A549 (cell line): ENCODE measurements around the gene GRIK1. TPM values are rescaled to one million over a fixed set of nuclear protein-coding genes. Genes with fewer than 3 reads are reported as not detected.
A peak's percentile ranks its signal among the peaks of the same experiment; 100 is the strongest.

Experiments used
- ATAC-seq, 2 experiments: fragments of 200-7000 bp in 1 of 2; fragments of >200 bp in 1 of 2; cut with Nextera tagmentation in 1 of 2; cut with Tn5 transposase in 1 of 2; 3 replicates each; pipeline versions ENCODE4 v1.8.0 to v1.9.1; 2018 to 2020; ENCODE audit warnings: mild to moderate bottlenecking in 1 of 2, moderate library complexity in 1 of 2
- CTCF ChIA-PET: fragments of 300-600 bp; sonication (Branson Sonifier 250); formaldehyde crosslinking; extraction: SDS; loops from one replicate; lab custom pipeline; 2021; ENCODE audit warnings: antibody characterized with exemption, inconsistent platforms; lab: Yijun Ruan, JAX
- POLR2A ChIA-PET: fragments of 350-600 bp; formaldehyde crosslinking; extraction: SDS; loops from one replicate; lab custom pipeline; 2021; ENCODE audit warnings: antibody characterized with exemption, inconsistent platforms; lab: Yijun Ruan, JAX
- DNase-seq, 2 experiments: peaks; one replicate each; pipeline versions ENCODE4 v3.0.0 to v3.0.0-alpha.2; 2011 to 2016; ENCODE audit warnings: low read depth in 1 of 2, low spot score in 1 of 2
- FAIRE-seq: peaks from 2 replicates; lab custom pipeline; 2011; peaks lifted over from hg19 to GRCh38; lab: Jason Lieb, UNC
- H3K27ac ChIP-seq, 2 experiments: fragments of >200 bp; sonication (Bioruptor Twin); formaldehyde crosslinking; 3 replicates each; pipeline ENCODE4 v1.5.1; 2016 to 2017
- H3K4me1 ChIP-seq: fragments of >200 bp; sonication (Bioruptor Twin); formaldehyde crosslinking; 3 replicates; pipeline ENCODE4 v1.6.1; 2016
- H3K4me2 ChIP-seq: fragments of >200 bp; sonication (Bioruptor Twin); formaldehyde crosslinking; 3 replicates; pipeline ENCODE4 v1.6.1; 2016
- H3K4me3 ChIP-seq: fragments of >200 bp; sonication (Bioruptor Twin); formaldehyde crosslinking; 3 replicates; pipeline ENCODE4 v1.5.1; 2016
- H3K9me3 ChIP-seq: fragments of >200 bp; sonication (Bioruptor Twin); formaldehyde crosslinking; 3 replicates; pipeline ENCODE4 v1.6.1; 2016
- BHLHE40 ChIP-seq: IDR thresholded peaks from 2 replicates; pipeline ENCODE4 v1.6.1; 2012; ENCODE audit warnings: low read depth, low read length, inconsistent platforms
- CBX8 ChIP-seq: fragments of 200-600 bp; sonication (generic); IDR thresholded peaks from 2 replicates; pipeline ENCODE4 v1.6.1; 2016
- CEBPB ChIP-seq, 2 experiments: fragments of >200 bp in 1 of 2; sonication (Bioruptor Twin) in 1 of 2; formaldehyde crosslinking in 1 of 2; IDR thresholded peaks; 2 replicates each; pipeline ENCODE4 v1.6.1; 2012 to 2016
- CHD2 ChIP-seq: fragments of 150-350 bp; IDR thresholded peaks from 2 replicates; pipeline ENCODE4 v1.6.1; 2014; ENCODE audit warnings: low read length; ENCODE audit not compliant: partially characterized antibody
- CHD4 ChIP-seq: fragments of 200-600 bp; sonication (generic); IDR thresholded peaks from 2 replicates; pipeline ENCODE4 v1.6.1; 2016; ENCODE audit warnings: antibody characterized with exemption, mild to moderate bottlenecking, borderline replicate concordance
- EP300 ChIP-seq, 2 experiments: fragments of >200 bp; sonication (Bioruptor Twin); formaldehyde crosslinking; IDR thresholded peaks; 2 replicates in 1 of 2; 3 replicates in 1 of 2; pipeline ENCODE4 v1.6.1; 2016 to 2017
- FOSL2 ChIP-seq, 2 experiments: fragments of 450-650 bp in 1 of 2; fragments of >200 bp in 1 of 2; sonication (Bioruptor Twin) in 1 of 2; formaldehyde crosslinking; IDR thresholded peaks; 2 replicates each; pipeline versions ENCODE4 v1.5.0 to v1.6.1; 2016 to 2020; ENCODE audit warnings: mild to moderate bottlenecking in 1 of 2, moderate library complexity in 1 of 2
- GATA3 ChIP-seq: IDR thresholded peaks from 2 replicates; pipeline ENCODE4 v1.6.1; 2012; ENCODE audit warnings: borderline replicate concordance
- HEYL ChIP-seq: fragments of 250-450 bp; sonication (Bioruptor Pico); IDR thresholded peaks from 2 replicates; pipeline ENCODE4 v1.8.0; 2021; ENCODE audit warnings: mild to moderate bottlenecking, moderate library complexity
- HOXB13 ChIP-seq: fragments of 250-450 bp; sonication (Bioruptor Pico); IDR thresholded peaks from 2 replicates; pipeline ENCODE4 v1.5.0; 2020; ENCODE audit warnings: low read depth, mild to moderate bottlenecking, moderate library complexity
- HOXB5 ChIP-seq: fragments of 250-450 bp; sonication (Bioruptor Pico); IDR thresholded peaks from 2 replicates; pipeline ENCODE4 v1.5.0; 2020; ENCODE audit warnings: mild to moderate bottlenecking, moderate library complexity
- KDM1A ChIP-seq: fragments of 200-600 bp; sonication (generic); IDR thresholded peaks from 2 replicates; pipeline ENCODE4 v1.6.1; 2016; ENCODE audit warnings: low read depth, mild to moderate bottlenecking
- KDM5A ChIP-seq: fragments of 200-600 bp; sonication (generic); IDR thresholded peaks from 2 replicates; pipeline ENCODE4 v1.6.1; 2016; ENCODE audit warnings: antibody characterized with exemption, mild to moderate bottlenecking
- MAFK ChIP-seq: fragments of 450-650 bp; IDR thresholded peaks from 2 replicates; pipeline ENCODE4 v1.6.1; 2014; ENCODE audit not compliant: partially characterized antibody
- MAZ ChIP-seq: fragments of 150-350 bp; IDR thresholded peaks from 2 replicates; pipeline ENCODE4 v1.6.1; 2014; ENCODE audit warnings: antibody characterized with exemption, low read depth, low read length, borderline replicate concordance
- MYC ChIP-seq: IDR thresholded peaks from 2 replicates; pipeline ENCODE4 v1.6.1; 2012; ENCODE audit warnings: mild to moderate bottlenecking, inconsistent platforms, low read length, improper control_type of control experiment, borderline replicate concordance
- PHF8 ChIP-seq: fragments of 200-600 bp; sonication (generic); IDR thresholded peaks from 2 replicates; pipeline ENCODE4 v1.6.1; 2016; ENCODE audit warnings: low read depth, mild to moderate bottlenecking, antibody characterized with exemption, moderate library complexity, borderline replicate concordance
- POLR2AphosphoS2 ChIP-seq: conservative IDR thresholded peaks from 2 replicates; pipeline ENCODE4 v1.6.1; 2012; ENCODE audit warnings: low read length, improper control_type of control experiment, inconsistent platforms
- RAD21 ChIP-seq, 2 experiments: fragments of >200 bp in 1 of 2; sonication (Bioruptor Twin) in 1 of 2; formaldehyde crosslinking in 1 of 2; IDR thresholded peaks in 1 of 2; conservative IDR thresholded peaks in 1 of 2; 2 replicates in 1 of 2; 3 replicates in 1 of 2; pipeline ENCODE4 v1.6.1; 2012 to 2018; ENCODE audit warnings: inconsistent platforms in 1 of 2
- RARB ChIP-seq: fragments of 250-450 bp; sonication (Bioruptor Pico); IDR thresholded peaks from 2 replicates; pipeline ENCODE4 v1.8.0; 2021; ENCODE audit warnings: mild to moderate bottlenecking, moderate library complexity
- SMC3 ChIP-seq: fragments of >200 bp; sonication (Bioruptor Twin); formaldehyde crosslinking; IDR thresholded peaks from 3 replicates; pipeline ENCODE4 v1.6.1; 2018; ENCODE audit warnings: inconsistent platforms
- ZFP36 ChIP-seq: fragments of 450-650 bp; IDR thresholded peaks from 2 replicates; pipeline ENCODE4 v1.6.1; 2014; ENCODE audit warnings: borderline replicate concordance; ENCODE audit not compliant: partially characterized antibody
- ZNF302 ChIP-seq: fragments of 250-450 bp; sonication (Bioruptor Pico); IDR thresholded peaks from 2 replicates; pipeline ENCODE4 v1.9.0; 2021; ENCODE audit warnings: inconsistent platforms, mild to moderate bottlenecking, moderate library complexity
- WGBS: methylation state at CpG from one replicate; pipeline ENCODE4 v1.1.6; 2017; ENCODE audit errors: missing lambda C conversion rate; 5-methylcytosine and 5-hydroxymethylcytosine counted together
- polyA plus RNA-seq, 4 experiments: library from polyadenylated mRNA; depleted of rRNA in 3 of 4; stranded (reverse); fragments of >200 nt; fragmentation: RNase III in 1 of 4; extraction: RNeasy Plus Mini Kit Qiagen cat#74134 plus additional on column Dnase treatment in 1 of 4; gene quantifications; 2 replicates in 3 of 4; 3 replicates in 1 of 4; pipeline ENCODE4 v1.2.3, GENCODE V29; 2011 to 2017
- TF ChIP-seq, protein P1 (sequence below): fragments of >200 bp; sonication (Bioruptor Twin); formaldehyde crosslinking; IDR thresholded peaks from 3 replicates; pipeline ENCODE4 v1.6.1; 2016
- TF ChIP-seq, protein P2 (sequence below): fragments of >200 bp; sonication (Bioruptor Twin); formaldehyde crosslinking; IDR thresholded peaks from 3 replicates; pipeline ENCODE4 v1.5.1; 2016
- TF ChIP-seq, protein P3 (sequence below): fragments of 150-350 bp; IDR thresholded peaks from 2 replicates; pipeline ENCODE4 v1.6.1; 2014; ENCODE audit warnings: low read depth, mild to moderate bottlenecking, low read length

Gene GRIK1
- polyA plus RNA-seq, 2 of the 4 experiments (the other 2 are of a cell fraction) = not detected

DNA sequence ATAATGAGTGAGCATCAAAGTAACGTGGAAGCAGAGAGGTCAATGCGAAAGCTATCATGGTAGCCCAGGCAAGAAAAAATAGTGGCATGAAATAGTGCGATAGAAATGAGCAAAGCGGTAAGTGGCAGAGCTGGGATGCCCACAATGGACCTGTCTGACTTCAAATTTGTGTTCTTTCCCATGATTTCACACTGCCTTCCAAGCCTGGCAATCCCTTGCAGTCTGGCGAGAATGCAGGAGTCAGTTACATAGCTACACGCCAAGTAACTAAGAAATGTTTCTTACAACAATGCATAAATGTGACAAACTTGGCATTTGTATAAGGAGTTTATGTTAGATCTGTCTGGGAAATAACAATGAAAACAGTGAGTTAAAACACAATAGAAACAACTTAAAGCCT lies 82.6 kb downstream of the GRIK1 start:
- DNase-seq (no peak), ATAC-seq (no peak), FAIRE-seq (no peak)
- WGBS = 45% methylated on average over 6 of the region's 6 CpGs
- Histone ChIP-seq H3K4me2 (no peak overlapping the region), H3K9me3 (no peaks in the 10 kb centered on the region), H3K4me1 (no peaks in the 10 kb centered on the region), H3K27ac (no peak overlapping the region), H3K4me3 (no peak overlapping the region)
- POLR2A ChIA-PET = no interaction called here
- CTCF ChIA-PET = no interaction called here
- TF ChIP-seq CHD4 (no peak), BHLHE40 (no peak), RAD21 (conservative IDR thresholded peaks at IDR 0.05 in 1 of 2, IDR thresholded peaks at IDR 0.05 in 1 of 2) (no peak), RARB (CRISPR knock-in tag) (no peak), GATA3 (no peak), HOXB13 (no peak), POLR2AphosphoS2 (no peak), CEBPB (IDR thresholded peaks at IDR 0.05) (no peak), EP300 (IDR thresholded peaks at IDR 0.05) (no peak), CHD2 (no peak)
- TF ChIP-seq, protein P1, sequence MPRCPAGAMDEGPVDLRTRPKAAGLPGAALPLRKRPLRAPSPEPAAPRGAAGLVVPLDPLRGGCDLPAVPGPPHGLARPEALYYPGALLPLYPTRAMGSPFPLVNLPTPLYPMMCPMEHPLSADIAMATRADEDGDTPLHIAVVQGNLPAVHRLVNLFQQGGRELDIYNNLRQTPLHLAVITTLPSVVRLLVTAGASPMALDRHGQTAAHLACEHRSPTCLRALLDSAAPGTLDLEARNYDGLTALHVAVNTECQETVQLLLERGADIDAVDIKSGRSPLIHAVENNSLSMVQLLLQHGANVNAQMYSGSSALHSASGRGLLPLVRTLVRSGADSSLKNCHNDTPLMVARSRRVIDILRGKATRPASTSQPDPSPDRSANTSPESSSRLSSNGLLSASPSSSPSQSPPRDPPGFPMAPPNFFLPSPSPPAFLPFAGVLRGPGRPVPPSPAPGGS = no peak

DNA sequence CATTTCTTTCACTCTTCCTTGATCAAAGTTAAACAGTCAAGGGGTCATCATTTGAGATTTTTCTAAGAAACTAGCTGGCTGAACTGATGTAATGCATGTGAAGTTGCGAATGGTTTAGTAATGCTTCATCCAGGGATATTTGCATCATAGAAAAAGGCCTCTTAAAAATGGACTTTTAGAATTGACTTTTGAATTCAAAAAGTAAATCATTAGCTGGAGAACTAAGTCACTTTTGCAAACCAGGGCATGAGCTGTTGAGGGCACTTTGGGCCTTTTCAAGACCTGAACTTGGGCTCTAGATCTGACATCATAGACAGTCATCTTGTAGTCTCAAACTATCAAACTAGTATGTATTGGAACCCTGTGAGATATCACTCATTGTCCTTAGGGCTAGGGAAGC lies 85.0 kb downstream of the GRIK1 start:
- H3K27ac ChIP-seq = no peak overlapping the region
- H3K4me1 ChIP-seq = no peaks in the 10 kb centered on the region
- WGBS = 47% methylated on average over 1 of the region's 1 CpG
- DNase-seq (no peak), FAIRE-seq (no peak), ATAC-seq (no peak)
- POLR2A ChIA-PET = no interaction called here
- no peak overlapping the region for H3K4me2 ChIP-seq
- H3K9me3 ChIP-seq = no peaks in the 10 kb centered on the region
- H3K4me3 ChIP-seq = no peak overlapping the region
- CTCF ChIA-PET = no interaction called here
- TF ChIP-seq HEYL (no peak), ZNF302 (no peak)
- TF ChIP-seq, all 56 proteins: peak for 0

DNA sequence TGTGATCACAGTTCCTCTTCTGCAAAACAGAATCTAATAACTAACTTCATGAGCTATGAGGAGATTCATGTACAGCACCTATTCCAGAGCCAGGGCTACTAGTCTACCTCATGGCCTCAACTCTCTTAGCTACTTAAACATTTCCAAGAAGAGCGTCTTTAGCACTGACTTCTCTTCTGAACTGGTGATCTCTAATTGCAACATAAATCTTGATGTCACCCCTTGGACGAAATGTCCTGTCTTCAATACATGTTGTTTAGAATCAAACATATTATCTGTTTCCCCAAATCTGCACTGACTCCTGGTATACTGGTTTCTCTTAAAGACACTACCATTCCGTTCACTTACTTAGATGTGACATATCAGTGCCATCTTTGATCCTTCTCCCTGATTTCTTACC lies 88.2 kb downstream of the GRIK1 start:
- H3K4me3 ChIP-seq = no peak overlapping the region
- no peak for FAIRE-seq
- no peak overlapping the region for H3K27ac ChIP-seq
- TF ChIP-seq CBX8 (no peak), HOXB5 (CRISPR knock-in tag) (no peak), ZFP36 (no peak), MAFK (no peak), EP300 (IDR thresholded peaks at IDR 0.05) (no peak), KDM1A (no peak), PHF8 (no peak), KDM5A (no peak), BHLHE40 (no peak), MYC (no peak), SMC3 (no peak)
- H3K9me3 ChIP-seq = no peaks in the 10 kb centered on the region
- POLR2A ChIA-PET = no interaction called here
- CTCF ChIA-PET = interaction anchor here (0.6 to 1.7 kb wide), 3 partner anchors 20 to 41 kb away, joined by 3 to 4 read pairs (median 3); no protein-coding TSS in a partner anchor
- ATAC-seq = no peak
- no peaks in the 10 kb centered on the region for H3K4me1 ChIP-seq
- WGBS = 12% methylated on average over 3 of the region's 3 CpGs
- H3K4me2 ChIP-seq = no peak overlapping the region
- DNase-seq = no peak

DNA sequence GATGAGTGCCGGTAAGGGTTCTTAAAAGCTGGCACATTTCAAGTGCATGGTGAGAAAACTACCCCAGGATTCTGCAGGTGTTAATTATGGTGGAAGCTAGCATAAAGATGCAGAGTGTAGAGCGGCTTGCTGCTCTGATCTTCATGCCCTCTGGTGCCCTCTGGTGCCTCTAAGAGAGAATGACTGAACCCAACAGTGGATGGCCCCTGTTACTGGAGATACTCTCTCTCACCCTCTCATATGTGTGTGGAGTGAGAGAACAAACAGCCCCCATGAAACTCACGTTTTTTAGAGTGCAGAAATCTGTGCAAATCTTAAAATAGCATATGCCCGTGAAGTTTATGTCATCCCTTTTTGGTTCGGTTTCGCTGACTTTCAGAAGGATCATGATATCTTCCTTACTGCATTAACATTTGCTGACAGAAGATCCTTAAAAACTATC lies 90.0 kb downstream of the GRIK1 start:
- no peak overlapping the region for H3K27ac ChIP-seq
- no peak overlapping the region for H3K4me3 ChIP-seq
- peak; percentile 90 to 95 for ATAC-seq
- WGBS = 9% methylated on average over 6 of the region's 6 CpGs
- peak; percentile 5 to 38 for DNase-seq
- H3K9me3 ChIP-seq = no peaks in the 10 kb centered on the region
- no peaks in the 10 kb centered on the region for H3K4me1 ChIP-seq
- POLR2A ChIA-PET = no interaction called here
- no peak overlapping the region for H3K4me2 ChIP-seq
- no peak for FAIRE-seq
- CTCF ChIA-PET = interaction anchor here (0.6 to 1.4 kb wide), 6 partner anchors 11 to 686 kb away, joined by 3 read pairs; no protein-coding TSS in a partner anchor
- TF ChIP-seq, protein P2, sequence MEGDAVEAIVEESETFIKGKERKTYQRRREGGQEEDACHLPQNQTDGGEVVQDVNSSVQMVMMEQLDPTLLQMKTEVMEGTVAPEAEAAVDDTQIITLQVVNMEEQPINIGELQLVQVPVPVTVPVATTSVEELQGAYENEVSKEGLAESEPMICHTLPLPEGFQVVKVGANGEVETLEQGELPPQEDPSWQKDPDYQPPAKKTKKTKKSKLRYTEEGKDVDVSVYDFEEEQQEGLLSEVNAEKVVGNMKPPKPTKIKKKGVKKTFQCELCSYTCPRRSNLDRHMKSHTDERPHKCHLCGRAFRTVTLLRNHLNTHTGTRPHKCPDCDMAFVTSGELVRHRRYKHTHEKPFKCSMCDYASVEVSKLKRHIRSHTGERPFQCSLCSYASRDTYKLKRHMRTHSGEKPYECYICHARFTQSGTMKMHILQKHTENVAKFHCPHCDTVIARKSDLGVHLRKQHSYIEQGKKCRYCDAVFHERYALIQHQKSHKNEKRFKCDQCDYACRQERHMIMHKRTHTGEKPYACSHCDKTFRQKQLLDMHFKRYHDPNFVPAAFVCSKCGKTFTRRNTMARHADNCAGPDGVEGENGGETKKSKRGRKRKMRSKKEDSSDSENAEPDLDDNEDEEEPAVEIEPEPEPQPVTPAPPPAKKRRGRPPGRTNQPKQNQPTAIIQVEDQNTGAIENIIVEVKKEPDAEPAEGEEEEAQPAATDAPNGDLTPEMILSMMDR = peak; percentile 32; the same call in 2 of the 3 replicates
- TF ChIP-seq HOXB13 (no peak), MAZ (no peak), FOSL2 (IDR thresholded peaks at IDR 0.05) (no peak), FOSL2 (CRISPR knock-in tag; IDR thresholded peaks at IDR 0.05) (no peak)
- TF ChIP-seq, protein P3, sequence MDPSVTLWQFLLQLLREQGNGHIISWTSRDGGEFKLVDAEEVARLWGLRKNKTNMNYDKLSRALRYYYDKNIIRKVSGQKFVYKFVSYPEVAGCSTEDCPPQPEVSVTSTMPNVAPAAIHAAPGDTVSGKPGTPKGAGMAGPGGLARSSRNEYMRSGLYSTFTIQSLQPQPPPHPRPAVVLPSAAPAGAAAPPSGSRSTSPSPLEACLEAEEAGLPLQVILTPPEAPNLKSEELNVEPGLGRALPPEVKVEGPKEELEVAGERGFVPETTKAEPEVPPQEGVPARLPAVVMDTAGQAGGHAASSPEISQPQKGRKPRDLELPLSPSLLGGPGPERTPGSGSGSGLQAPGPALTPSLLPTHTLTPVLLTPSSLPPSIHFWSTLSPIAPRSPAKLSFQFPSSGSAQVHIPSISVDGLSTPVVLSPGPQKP = no peak
- TF ChIP-seq, protein P1 = no peak
